Esophagus squamous epithelium (tissue), 4 donors: ENCODE data around the gene NIPSNAP3A.

Source experiments
- CTCF ChIP-seq, 6 experiments: fragments of 450-650 bp in 4 of 6; fragments of 200-600 bp in 2 of 6; sonication (generic) in 2 of 6; IDR thresholded peaks; one replicate each; pipeline ENCODE4 v1.5.1; 2016 to 2019; ENCODE audit warnings: antibody characterized with exemption in 6 of 6, mild to moderate bottlenecking in 4 of 6, moderate library complexity in 4 of 6
- POLR2A ChIP-seq, 4 donors: fragments of 450-650 bp; IDR thresholded peaks; one replicate each; pipeline ENCODE4 v1.6.1; 2017; ENCODE audit warnings: antibody characterized with exemption in 4 of 4, mild to moderate bottlenecking in 4 of 4, moderate library complexity in 3 of 4

- TF ChIP-seq POLR2A (IDR thresholded peaks at IDR 0.05) (no peak), CTCF (IDR thresholded peaks at IDR 0.05) (no peak)
Measured at GRCh38 chr9:104700306-104700705, 47.2 kb upstream of the NIPSNAP3A start.
